ENCODE data around the gene IP6K1.

Gene IP6K1

GRCh38 chr3:49683162-49683561 lies 103.2 kb downstream of the IP6K1 start:
- TF ChIP-seq, protein P1, sequence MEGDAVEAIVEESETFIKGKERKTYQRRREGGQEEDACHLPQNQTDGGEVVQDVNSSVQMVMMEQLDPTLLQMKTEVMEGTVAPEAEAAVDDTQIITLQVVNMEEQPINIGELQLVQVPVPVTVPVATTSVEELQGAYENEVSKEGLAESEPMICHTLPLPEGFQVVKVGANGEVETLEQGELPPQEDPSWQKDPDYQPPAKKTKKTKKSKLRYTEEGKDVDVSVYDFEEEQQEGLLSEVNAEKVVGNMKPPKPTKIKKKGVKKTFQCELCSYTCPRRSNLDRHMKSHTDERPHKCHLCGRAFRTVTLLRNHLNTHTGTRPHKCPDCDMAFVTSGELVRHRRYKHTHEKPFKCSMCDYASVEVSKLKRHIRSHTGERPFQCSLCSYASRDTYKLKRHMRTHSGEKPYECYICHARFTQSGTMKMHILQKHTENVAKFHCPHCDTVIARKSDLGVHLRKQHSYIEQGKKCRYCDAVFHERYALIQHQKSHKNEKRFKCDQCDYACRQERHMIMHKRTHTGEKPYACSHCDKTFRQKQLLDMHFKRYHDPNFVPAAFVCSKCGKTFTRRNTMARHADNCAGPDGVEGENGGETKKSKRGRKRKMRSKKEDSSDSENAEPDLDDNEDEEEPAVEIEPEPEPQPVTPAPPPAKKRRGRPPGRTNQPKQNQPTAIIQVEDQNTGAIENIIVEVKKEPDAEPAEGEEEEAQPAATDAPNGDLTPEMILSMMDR (IDR thresholded peaks at IDR 0.05; ENCODE audit: low read depth, low read length): no peak
- no peak overlapping the region for H3K4me3 ChIP-seq (ENCODE audit: low read depth, low read length)

- H3K4me3 ChIP-seq (ENCODE audit: low read depth, low read length): no peak overlapping the region
- TF ChIP-seq, protein P1 (IDR thresholded peaks at IDR 0.05; ENCODE audit: low read depth, low read length): no peak
These were observed 104.8 kb downstream of the IP6K1 start for GRCh38 chr3:49681543-49681942.

DNA sequence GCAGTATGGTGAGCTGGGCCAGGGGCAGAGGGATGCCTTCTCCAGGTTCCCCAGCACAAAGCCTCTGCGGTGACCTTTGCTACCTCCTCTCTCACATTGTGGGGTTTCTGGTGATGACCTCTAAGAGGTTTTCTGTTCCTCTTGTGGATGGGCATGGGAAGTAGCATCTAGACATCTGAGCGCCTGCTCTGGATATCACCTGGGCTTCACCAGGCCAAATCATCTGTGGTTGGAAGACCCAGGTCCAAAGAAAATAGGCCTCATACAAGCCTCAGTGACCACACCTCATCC lies 105.2 kb downstream of the IP6K1 start:
- H3K4me3 ChIP-seq (ENCODE audit: low read depth, low read length): no peak overlapping the region
- TF ChIP-seq, protein P1 (IDR thresholded peaks at IDR 0.05; ENCODE audit: low read depth, low read length): no peak

DNA sequence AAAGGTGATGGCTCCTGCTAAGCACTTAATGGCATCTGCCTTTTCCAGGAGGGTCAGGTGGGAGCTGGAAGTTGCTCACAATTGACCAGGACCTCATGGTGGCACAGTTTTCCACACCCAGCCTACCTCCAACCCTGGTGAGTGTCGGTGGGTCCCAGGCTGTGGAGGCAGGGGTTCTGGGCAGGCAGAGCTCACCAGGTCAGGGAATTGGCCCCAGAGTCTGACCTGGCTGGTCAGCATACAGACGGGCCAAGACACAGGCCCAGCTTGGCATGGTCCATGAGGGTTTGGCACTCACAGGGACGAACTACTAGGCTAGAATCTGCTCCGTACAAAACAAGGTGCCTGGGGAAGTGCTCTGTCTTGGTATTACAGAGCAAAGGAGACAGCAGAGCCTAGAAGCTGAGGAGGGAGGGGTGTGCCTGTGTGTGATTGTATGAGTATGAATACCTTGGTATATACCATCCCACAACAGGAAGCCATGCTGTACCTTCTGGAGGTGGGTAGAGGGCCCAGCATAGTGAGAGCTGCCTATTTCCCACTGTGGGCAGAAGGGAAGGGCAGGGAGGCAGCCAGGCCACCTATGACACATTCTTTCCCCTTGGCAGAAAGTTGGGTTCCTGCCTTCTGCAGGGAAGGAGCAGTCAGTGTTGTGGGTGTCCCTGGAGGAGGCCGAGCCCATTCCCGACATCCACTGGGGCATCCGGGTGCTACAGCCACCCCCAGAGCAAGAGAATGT lies 105.7 kb downstream of the IP6K1 start:
- no peak overlapping the region for H3K4me3 ChIP-seq (ENCODE audit: low read depth, low read length)
- TF ChIP-seq, protein P1 (IDR thresholded peaks at IDR 0.05; ENCODE audit: low read depth, low read length): no peak

DNA sequence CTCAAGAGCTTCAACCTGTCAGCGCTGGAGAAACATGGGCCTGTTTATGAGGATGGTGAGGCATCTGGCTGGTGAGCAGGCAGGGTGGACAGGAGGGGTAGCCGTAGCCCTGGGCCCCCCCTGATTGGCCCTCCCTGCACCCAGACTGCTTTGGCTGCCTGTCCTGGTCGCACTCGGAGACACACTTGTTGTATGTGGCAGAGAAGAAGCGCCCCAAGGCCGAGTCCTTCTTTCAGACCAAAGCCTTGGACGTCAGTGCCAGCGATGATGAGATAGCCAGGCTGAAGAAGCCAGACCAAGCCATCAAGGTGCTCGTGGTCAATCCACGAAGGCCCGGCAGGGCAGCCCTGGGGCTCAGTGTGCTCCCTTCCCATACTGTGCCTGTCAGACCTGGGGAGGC lies 110.4 kb downstream of the IP6K1 start:
- H3K4me3 ChIP-seq (ENCODE audit: low read depth, low read length): no peak overlapping the region
- TF ChIP-seq, protein P1 (IDR thresholded peaks at IDR 0.05; ENCODE audit: low read depth, low read length): no peak

DNA sequence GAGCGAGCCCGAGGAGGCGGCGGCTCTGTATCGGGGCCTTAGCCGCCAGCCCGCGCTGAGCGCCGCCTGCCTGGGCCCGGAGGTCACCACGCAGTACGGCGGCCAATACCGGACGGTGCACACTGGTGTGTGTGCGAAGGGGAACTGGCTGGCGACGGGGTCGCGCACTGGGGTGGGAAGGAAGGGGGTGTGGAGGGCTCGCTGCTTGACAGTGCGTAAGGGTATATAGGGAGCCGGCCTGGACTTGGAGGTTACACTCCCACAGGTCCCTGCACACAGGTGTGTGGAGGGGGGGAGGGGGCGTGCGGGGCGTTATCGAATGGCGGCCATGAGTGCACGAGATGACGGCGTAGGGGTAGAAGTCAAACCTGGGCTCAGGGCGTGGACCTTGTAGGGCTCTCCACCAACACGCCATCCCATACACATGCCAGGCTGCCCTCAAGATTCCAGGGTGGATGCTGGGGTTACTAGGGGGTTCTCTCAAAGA lies 111.8 kb downstream of the IP6K1 start:
- TF ChIP-seq, protein P1 (IDR thresholded peaks at IDR 0.05; ENCODE audit: low read depth, low read length): no peak
- peak overlapping the region; percentile 81 for H3K4me3 ChIP-seq (ENCODE audit: low read depth, low read length)
